GM18870 (cell line): Measurements from ENCODE around the gene SULT2B1.
"Not testable (repeated sequence)": the region's sequence is repeated elsewhere in the genome, so short reads cannot be mapped to it uniquely, and the experiment has no call there.

Experiments
- ATAC-seq: cut with Tn5 transposase; IDR thresholded peaks from one replicate; pipeline ENCODE4 v1.9.1; 2021; ENCODE audit warnings: moderate library complexity; ENCODE audit not compliant: unreplicated experiment

The SULT2B1 gene

DNA sequence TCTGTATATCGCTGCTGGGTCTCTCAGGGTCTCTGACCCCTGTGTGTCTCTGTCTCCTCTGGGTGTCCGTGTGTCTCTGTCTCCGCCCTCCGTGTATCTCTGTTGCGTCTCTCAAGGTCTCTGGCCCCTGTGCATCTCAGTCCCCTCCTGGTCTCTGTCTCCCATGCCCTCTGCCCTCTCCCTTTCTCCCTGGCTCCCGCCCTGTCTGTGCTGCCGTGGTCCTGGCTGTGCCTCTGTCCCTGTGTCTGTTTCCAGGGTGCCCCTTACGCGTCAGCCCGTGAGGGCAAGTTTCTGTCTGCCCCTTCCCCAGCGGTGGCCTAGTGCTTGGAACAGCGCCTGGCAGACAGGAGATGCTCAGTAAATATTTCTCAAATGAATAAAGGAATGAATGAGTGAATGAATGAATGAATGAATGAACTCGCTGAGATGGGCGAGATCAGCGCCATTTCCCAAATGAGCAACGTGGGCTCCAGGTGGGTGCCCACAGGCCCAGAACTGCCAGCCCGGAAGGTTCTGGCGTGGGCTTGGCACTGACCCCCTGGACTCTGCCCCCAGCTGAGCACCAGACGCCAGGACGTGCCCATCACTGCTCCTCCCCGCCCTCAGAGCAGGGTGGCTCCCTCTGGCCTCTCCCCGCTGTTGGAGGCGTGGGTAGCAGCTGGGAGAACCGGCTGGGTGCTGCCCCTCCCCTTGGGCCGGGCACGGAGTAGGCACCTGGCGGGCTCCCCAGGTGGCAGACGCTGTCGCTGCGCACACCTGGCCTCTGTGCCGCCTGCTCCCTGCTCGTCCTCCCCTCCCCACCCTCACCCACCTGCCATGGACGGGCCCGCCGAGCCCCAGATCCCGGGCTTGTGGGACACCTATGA lies at the start of gene SULT2B1:
SULT2B1 (plus strand) TSS at position 736 of the 866 bp plus-strand sequence; CDS start at position 817, 81 bp downstream.
- no peak for ATAC-seq

DNA sequence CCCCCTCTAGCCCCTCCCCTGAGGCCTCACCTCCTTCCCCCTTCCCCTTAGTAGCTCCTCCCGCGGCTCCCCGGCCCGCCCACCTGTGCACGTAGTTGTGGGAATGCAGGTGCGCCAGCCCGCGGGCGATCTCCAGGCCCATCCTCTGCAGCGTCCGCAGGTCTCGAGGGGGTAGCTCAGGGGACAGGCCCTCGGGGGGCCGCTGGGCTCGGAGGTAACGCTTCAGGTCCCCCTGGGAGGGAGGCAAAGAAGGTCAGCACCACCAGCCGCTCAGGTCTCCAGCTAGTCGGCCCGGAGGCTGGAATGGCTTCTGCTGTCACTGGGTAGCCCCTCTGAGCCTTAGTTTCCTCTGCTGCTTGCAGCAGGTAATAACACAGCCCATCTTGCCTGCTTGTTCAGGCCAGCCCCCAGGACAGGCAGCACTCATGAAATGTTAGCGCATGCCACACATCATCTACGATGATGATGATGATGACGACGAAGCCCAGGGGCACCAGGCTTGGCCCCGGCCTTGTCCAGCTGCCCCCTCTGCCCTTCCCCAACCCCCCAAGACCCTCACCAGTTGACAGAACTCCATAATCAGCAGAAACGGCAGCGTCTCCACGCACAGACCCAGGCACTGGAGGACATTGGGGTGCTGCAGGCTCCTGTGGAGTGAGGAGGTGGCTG lies 49.5 kb upstream of the SULT2B1 start:
- no peak for ATAC-seq

DNA sequence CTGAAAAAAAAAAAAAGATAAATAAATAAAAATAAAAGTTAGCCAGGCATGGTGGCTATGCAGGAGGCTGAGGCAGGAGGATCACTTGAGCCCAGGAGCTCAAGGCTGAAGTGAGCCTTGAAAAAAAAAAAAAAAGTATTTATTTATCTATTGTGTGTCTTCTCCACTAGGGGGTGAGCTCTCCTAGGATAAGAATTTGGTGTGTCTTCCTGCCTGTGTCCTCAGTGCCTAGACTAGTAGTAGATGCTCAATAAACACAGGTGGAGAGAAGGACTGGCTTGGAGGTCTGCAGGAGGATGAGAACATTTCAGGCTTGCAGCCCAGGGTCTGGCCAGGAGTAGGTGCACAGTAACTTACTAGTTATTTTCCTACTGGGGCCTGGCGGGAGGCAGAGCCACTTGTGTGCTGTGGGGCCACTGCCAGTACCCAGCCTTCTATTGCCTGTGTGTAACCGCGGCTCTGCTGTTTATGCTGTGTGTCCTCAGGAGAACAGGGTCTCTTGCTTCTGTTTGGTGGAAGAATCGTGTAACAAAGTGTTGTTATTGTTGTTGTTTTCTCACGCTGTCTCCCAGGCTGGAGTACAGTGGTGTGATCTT lies 45.7 kb upstream of the SULT2B1 start:
- ATAC-seq, result no peak

DNA sequence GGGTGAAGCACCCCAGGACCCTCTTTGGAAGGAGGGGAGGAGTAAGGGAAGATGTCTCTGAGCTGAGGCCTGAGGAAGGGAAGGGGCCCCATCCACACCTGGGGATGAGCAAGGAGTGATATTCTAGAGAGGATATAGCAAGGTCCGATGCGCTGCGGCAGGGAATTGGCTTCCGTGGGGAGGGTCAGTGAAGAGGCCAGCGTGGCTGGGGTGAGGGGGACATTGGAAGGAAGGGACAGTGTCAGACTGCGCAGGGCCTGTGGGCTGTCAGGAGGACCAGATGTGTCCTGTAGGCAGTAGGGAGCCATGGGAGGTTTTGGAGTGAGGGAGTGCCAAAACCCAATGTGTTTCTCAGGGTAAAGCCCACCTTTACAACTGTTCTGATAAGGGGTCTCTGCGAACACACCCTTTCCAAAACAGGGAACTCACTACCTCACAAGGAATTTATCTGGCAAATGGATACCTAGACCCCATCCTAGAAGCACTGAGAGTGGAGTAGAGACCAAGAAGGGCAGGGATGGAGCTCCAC lies 44.0 kb upstream of the SULT2B1 start:
- no peak for ATAC-seq

DNA sequence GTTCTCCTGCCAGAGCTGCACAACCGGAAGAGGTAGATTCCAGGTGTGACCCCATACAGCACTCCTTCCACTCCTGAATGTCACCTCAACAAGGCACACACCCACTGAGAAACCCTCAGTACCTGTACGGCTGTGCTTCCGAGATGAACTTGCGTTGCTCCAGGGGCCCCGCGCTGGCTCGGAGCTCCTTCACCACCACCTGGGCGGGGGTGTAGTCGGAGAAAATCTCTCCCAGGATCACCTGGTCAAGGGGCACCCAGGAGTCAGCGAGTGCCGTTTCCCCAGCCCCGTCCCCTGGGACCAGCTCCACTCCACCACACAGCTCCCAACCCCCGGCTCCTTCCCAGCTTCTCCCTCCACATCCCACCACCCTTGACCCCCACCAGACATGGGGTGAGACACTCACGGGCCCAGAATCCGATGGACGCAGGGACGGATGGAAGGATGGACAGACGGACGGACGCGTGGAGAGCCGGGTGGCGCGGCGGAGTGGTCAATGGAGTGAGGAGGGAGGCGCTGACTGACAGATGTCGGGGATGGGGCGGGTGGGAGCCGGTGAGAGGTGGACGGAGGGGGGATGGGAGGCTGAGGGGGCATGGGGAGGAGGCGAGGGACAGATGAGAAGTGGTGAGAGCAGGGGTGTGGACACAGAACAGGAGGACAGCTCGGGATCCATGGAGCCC lies 43.1 kb upstream of the SULT2B1 start:
- ATAC-seq, result no peak

DNA sequence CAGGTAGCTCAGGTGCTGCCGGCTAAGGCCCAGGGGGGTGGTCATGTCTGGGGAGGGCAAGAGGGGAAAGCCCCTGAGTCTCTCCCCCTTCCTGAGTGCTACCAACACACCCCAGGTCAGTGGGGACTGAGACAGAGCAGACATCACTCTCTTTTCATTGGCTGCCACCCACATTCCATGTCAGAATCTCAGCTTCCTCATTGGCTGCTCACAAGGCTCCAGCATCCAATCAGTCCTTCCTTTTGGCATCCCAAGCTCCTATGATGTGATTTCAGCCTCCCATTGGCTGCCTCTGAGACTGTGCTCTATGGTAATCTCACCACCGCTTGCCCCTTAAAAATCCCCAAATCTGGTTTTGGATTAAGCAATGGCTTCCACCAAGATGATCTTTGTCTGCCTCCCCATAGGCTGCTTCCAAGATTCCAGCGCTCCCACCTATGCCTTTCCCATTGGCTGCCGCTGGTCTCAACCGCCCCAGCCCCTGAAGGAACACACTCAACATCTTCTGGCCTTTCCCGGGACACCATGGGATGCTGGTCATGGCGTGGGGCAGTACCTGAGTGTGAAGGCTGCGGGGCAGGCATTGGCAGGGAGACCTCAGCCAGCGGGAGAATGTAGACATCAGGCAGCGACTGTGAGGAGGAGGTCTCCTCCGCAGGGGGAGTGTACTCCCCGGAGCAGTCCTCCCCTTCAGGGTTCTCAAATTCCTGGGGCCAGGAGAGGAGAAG lies 42.3 kb upstream of the SULT2B1 start:
- no peak for ATAC-seq

DNA sequence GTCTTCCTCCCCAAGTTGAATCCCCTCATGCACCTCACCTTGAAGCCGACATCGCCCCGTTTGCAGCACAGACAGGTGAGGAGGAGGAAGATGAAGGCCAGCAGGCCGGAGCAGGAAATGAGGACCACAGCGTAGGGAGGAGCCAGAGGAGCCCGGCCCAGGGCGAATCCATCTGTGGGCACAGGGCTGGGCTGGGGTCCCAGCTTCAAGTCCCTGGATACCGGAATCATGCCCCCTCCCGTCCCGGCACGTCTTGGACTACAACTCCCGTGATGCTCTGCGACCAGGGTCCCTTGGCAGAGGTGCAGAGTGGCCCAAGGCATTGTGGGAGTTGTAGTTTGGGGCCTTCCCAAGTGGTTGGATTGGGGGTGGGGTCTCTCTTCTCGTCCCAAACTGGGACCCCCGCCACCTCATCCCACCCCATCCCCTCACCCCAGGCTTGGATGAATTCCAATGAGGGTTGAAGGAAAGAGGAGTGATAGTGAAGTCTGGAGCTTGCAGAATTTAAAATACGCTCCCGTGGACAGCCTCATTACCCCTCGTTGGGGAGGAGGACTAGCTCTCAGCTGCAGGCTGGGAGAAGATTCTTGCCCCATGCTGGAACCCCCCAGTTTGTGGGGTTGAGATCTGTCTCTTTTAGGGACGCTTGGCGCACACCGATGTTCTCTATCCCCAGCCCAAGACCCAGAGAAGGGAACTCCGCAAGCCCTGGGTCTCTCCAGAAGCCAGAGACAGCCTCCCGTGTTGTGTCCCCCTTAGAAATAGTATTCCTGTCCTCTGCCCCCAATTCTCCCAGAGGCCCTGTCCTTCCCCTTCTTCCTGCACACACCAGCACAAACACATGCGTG lies 41.3 kb upstream of the SULT2B1 start:
- ATAC-seq, result no peak

DNA sequence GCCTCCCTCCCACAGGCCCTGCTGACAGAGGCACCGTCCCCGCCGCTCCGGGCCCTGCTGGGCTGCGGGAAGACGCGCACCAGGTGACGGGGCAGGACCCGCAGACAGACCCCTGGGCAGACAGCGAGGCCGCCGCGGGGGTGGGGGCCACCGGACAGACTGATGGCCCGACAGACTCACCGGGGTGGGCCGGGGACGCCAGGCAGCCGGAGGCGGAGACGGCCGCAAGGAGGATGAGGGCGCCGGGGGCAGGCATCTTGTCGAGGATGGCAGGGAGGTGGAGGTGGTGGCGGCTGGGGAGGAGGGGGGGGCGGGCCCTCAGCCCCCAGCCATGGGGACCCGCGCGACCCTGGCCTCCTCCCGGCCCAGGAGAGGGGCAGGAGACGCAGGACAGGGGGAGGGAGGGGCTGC lies 40.6 kb upstream of the SULT2B1 start:
- no peak for ATAC-seq

DNA sequence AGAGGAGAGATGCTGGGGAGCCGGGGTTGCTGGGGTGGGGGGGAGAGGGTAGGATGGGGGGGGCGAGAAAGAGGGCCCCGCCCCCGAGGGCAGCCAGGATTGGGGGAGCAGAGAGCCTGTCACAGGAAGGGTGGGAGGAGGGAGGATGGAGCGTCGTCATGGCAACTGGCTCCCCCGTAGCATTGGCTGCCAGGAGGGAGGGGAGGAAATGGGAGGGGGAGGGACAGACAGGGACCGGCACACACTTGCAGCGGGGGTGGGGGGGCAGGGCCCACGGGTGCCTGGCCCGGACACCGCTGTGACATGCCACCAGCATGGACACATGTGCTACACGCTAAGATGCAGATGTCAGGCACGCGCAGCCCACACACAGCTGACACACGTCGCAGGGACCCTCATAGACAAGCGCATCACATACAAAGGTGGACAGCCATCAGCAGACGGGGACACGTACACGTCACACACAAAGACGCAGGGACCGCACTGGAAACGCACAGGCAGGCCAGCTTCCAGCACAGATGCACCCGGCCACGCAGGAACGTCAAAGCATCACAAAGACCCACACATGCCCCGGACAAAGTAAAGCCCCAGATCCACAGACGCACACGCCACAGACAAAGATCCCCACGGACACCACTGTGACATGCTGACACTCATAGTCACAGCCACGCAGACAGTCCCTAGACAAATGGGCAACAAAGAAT lies 40.0 kb upstream of the SULT2B1 start, which contains the start of gene LMTK3:
LMTK3 (minus strand) TSS at position 36 of the 704 bp plus-strand sequence. CDS start 259 bp downstream, outside the sequence.
- ATAC-seq, result no peak

DNA sequence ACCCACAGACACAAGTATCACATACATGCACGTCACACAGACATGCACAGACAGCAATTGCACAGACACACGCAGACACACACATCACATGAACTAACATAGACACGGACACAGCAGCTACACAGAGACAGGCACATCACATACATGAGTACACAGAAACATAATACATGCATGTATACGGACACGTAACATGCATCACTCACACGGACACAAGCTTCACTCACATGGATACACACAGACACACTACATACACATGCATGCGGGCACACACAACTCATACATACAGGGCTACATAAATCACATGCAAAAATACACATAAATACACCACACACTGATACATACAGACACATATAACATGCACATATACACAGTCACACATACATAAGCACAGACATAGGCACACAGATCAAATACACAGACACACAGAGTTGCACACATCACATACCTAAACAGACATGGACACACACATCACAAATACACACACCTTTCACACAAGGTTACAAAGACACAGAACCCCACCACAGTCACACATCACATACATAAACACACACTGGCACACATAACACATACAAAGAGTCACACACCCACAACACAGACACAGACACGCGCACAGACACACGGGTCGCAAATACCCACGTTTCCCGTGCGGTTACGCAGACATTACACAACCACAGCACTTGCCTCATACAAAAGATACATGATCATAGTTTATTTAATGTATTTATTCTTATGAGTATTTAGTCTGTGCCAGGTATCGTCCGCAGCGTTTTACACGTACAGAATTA lies 39.3 kb upstream of the SULT2B1 start:
- no peak for ATAC-seq

DNA sequence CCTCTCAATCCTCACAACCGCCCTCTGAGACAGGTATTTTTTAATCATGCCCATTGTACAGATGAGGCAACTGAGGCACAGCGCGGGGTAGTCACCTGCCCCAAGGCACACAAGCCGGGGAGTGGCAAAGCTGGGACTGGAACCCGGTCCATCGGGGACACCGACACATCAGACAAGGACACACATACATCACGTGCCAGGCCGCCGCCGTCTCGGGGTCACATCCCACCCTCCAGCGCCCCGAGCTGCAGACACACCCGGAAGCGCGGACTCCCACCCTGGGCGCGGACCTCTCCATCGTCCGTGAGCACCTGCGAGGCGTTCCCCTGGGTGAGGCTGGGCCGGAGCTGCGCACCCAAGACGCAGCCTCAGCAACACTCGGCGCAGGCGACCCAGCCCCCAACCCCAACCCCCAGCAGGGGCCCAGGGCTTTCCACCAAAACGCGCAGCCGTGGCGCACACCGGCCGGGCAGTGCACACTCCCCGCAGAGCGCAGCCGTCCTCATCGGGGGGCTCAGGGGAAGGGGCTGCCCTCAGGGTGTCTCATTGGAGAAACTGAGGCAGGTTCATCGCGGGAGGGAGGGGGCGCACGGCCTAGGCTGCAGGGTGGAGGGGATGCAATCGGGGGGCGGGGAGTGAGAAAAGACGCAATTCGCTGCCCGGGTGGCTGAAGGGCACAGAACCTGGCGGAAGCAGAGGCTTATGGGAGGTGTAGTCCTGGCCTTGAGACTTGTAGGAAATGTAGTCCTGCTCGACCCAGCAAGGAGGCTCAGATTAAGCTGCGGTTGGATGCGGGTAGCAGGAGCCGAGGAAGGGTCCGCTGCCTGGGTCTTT lies 38.5 kb upstream of the SULT2B1 start:
- no peak for ATAC-seq

DNA sequence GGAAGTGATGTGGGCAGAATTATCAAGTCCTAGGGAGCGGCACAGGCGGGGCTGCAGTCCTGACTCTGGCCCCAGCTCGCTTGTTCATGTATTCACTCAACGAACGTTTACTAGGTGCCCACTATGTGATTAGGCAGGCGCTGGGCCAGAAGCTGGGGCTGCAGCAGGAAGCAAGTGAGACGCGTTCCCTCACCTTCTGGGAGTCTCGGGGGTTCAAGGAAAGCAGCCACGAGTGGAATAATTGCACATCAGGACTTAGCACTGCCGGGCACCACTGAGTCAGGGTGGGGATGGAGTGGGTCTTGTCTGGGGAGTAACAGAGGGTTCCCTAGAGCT lies 37.9 kb upstream of the SULT2B1 start:
- ATAC-seq, result no peak

DNA sequence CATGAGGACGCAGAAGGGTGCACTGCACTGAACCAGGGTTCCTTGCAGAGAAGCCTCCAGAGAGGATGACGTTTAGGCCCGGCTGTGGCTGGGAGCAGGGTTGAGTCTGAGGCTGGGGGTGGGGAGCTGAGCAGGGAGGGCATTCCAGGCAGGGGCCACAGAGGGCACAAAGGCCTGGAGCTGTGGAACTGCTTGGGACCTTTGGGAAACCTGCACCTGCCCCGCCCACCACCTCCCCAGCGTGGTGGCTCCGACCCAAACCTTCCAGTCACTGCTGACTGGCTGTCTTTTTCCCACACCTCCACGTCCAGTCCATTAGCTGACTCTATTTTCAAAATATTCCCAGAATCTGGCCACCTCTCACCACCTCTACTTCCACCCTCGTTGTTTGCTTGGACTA lies 35.4 kb upstream of the SULT2B1 start:
- no peak for ATAC-seq

DNA sequence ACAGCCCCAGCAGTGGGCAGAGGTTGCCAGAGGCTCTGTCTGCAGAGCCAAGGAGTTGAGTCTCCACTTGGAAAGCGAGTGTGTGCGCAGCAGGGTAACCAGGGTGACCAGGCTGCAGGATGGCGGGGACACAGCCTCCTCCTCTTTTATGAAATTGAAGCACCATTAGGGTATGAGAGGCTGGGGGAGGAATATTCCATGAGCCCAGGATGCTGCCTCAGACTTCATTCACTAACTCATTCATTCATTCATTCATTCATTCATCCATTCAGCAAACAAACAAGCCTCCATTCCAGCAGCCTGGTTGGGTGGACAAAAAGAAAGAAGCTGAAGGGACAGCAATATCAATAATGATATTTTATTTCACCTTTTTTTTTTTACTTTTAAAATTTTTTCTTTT lies 33.8 kb upstream of the SULT2B1 start:
- no peak for ATAC-seq

DNA sequence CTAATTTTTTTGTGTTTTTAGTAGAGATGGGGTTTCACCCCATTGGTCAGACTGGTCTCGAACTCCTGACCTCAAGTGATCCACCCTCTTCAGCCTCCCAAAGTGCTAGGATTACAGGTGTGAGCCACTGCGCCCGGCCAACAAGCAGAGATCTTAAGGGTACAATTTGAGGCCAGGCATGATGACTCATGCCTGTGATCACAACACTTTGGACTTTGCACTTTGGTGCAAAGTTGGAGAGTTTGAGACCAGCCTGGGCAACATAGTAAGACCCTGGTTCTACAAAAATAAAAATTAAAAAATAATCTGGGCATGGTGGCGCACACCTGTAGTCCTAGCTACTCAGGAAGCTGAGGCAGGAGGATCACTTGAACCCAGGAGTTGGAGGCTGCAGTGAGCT lies 32.5 kb upstream of the SULT2B1 start:
- ATAC-seq, result not testable (repeated sequence)

DNA sequence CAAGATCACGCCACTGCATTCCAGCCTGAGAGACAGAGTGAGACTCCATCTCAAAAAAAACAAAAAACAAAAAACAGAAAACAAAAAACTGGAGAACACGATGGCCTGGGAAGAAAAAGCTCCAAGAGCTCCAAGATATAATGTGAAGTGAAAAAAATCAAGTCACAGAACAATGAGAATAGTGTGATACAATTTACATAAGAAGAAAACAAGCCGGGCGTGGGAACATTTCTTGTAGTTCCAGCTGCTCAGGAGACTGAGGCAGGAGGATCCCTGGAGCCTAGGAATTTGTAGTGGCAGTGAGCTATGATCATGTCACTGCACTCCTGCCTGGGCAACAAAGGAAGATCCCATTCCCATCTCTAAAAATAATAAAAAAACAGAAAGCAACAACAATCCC lies 31.8 kb upstream of the SULT2B1 start:
- ATAC-seq, result no peak

DNA sequence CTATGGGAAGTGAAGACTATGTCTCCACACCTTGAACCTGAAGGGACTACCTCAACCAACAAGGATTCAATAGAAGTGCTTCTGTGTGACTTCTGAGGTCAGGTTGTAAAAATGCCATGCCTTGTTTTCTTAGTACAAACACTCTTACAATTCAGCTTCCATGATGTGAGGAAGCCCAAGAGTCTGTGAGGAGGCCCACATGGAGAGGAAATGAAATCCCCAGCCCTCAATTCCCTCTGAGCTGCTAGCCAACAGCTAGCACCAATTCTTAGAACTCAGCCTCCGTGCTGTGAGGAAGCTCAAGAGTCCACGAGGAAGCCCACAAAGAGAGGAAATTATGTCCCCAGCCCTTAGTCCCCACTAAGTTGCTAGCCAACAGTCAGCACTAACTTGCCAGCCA lies 27.8 kb upstream of the SULT2B1 start:
- ATAC-seq, result no peak
